GM21423 (cell line): ENCODE data around the gene LYRM4.

ENCODE experiments used
- ATAC-seq: cut with Tn5 transposase; IDR thresholded peaks from one replicate; pipeline ENCODE4 v1.9.1; 2021; ENCODE audit warnings: mild to moderate bottlenecking, moderate library complexity; ENCODE audit not compliant: unreplicated experiment

Gene LYRM4

DNA sequence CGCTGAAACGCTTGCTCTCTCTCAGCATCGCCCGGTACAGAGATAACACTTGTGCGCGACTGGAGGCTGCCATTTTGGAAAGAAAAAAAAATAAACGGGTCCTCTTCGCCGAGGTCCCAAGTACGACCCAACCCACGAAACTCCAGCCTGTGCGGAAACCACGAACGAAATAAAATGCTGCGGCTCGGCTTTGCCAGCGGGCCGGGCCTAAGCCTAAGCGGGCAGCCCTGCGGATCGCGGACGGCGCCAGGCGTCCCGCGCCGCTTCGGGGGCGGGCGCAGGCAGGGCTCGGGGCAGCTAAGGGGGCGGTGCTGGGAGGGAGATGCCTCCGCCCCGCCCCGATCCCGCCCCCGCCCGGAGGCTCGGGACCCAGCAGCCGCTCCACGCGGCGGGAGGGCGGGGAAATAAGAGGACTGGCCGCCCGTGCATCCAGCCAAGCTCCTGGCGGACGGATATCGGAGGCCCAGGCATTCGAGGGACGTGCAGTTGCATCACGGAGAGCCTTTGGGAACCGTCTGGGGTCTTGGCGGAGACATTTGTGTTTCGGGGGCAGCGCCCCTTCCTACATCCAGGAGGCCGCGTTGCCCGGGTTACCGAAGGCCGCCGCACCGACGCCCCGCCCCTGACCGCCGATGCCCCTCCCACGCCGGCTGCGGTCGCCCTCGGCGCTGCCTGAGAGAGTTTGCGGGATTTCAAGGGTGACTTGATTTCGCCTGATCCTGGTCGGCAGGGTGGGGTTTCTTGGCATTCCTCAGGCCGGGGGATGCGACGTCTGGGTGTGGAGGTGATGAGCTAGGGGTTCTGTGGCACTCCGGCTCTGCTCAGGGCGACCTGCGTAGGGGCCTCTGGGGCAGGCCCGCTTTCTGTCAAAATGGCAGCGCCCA, at the start of gene LYRM4, which contains the start of gene FARS2:
Gene LYRM4, minus strand, starts transcription at position 290 of the 884 bp plus-strand sequence. Its CDS starts 217 bp downstream, at position 73.
Gene FARS2, plus strand, starts transcription at position 853 of the 884 bp plus-strand sequence.
- peak; percentile 72 for ATAC-seq

DNA sequence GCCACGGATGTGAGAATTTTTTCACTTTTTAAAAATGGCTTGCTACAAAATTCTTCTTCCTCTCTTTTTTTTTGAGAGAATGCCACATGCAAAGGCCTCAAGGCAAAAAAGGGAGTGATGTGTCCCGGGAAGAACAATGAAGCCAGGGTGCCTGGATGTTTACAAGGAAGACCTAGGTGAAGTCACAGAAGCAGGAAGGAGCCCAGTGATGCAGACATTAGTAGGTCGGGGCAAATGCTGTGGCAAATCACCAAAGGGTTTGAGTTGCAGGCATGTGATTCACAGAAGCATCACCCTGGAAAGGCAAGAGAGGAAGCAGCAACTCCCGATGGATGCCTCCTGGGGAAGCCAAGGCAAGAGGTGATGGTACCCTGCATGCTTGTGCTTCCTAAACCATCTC, 47.3 kb upstream of the LYRM4 start:
- ATAC-seq, result no peak

DNA sequence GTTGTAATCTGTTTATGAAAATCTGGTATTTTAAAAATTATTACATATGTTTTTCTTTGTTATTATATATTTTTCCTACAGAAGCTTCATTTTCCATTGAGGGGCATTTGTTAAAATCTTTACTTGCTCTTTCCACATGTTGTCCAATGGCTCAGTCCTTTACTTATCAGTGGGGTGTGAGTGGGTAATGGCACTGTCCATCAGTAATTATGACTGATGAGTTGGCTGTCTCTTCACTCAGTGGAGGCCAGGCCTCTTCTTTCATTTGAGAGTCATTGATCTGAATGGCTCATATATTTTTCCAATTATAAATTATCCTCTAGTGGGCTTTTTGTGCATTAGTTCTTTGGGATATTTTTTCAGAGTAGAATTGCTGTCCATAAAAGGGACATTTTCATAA, 46.3 kb upstream of the LYRM4 start:
- ATAC-seq, result no peak

DNA sequence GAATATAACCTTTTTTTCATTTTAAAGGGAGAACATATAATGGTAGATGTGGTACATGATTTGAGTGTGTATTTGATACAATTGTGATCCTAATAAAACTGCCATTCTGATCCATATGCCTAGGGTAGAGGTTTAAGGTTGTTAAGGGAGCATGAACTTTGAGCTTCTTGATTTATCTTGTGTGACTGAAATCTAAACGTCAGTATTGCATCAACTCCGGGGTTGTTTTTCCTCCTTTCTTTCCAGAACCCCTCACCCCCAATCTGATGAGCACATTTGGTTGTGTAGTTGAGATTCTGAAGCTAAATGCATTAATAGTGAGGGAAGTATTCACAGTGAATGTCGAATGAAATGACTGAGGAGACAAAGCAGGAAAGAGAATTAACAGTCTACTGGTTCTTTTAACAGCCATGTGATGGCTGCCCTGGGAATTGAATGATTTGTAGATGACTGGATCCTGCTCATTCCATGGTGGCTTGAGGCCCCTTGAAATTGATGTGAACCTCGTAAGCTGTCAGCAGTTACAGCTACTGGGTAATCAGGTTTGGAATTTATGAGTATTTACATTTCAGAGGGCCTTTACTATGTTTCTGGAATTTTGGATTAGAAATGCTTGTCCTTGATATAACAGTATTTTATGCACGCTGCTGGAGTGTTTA, 45.3 kb upstream of the LYRM4 start:
- ATAC-seq, result no peak

DNA sequence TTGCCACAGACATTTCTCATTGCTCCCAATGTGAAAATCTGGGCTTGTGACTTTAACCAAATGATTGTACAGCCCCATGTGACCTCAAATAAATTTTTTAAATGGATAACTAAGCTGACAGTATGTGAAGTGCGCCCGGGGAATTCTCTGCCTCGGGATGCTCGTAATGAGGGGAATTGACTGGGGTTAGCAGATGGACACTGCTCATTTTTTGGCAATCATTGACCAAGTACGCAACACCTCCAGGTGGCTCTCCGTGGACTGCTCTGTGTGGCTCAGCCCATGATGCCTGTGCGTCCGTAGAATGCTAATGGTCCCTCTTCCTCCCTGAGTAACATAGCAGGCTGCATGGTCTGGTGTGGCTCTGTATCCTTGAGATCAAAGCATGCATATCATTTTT, 42.9 kb upstream of the LYRM4 start:
- ATAC-seq, result no peak

DNA sequence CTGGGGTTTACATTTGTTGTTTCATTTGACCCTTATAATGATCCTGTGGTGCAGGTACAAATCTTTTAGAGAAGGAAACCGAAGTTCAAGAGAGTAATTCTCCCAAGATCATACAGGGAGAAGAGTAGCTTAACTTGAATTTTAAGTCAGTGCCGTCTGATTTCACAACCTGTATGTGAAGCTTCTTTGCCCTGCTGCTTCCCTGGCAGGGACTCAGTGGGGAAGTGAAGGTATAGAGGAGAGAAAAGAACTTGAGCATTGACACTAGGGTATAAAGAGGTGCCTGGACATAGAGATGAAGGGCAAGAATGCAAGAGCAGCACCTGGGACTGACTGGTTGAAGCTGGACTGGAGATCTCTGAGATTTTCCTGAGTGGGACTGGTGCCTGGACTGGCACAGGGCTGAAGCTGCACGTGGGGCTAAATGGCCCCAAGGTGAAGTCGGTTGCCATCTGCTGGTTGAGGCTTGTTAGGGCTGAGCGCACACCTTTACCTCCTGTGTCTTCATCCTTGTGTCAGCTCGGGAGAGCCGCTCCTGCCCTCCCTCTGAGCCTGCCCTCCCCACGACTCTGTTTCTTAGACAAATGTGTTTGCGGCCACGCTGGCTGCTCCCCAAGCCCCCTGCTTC, 42.4 kb upstream of the LYRM4 start:
- peak; percentile 57 for ATAC-seq

DNA sequence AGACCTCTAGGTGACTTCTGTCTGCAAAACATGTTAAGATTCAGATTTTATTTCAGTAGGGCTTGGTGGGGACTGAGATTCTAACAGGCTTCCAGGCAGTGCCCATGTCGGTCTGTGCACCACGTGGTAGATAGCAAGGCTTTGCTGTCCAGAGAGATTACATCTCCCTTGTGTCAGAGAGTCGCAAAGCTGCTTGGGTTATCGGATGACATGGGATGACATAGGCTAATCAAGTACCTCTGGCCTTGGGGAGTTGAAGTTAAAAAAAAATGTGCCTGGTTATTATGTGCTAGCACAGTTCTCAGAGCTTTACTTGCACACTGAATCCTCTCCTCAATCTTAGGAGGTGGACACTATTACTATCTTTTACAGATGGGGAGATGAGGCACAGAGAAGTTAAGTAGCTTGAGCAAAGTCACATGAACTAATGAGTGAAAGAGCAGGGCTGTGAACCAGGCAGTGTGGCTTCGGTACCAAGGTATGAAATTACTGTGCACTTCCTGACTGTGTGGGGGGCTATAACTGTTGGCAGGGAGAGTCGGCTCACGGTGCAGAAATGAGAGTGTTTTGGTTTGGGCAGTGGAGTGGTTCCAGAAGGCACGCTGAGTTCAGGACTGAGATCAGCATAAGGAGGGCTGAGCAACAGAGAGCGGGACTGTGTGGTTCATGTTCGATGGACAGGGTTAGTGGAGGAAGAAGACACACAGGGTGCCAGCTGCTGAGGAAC, 41.6 kb upstream of the LYRM4 start:
- peak; percentile 88 for ATAC-seq

DNA sequence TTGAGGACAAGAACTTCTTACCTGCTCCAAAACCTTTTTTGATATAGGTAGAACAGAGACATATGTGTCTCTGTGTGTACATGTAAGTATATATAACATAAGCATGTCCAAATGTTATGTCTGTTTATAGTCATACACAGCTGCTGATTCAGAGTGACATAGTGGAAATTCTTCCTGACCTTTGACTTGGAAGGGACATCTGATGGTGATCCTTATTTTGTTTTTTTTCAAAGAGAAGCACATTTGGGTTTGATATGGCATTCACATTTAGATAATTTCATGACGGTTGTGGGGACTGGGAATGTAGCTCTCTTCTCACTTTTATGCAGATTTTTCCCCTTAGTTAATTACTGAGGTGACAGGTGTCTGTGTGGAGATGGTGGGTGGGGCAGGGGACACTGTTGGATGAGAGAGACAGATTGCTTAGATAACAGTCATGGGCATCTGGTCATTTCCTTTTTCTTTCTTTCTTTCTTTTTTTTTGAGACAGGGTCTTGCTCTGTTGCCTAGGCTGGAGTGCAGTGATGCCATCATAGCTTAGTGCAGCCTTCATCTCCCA, 39.5 kb upstream of the LYRM4 start:
- no peak for ATAC-seq

DNA sequence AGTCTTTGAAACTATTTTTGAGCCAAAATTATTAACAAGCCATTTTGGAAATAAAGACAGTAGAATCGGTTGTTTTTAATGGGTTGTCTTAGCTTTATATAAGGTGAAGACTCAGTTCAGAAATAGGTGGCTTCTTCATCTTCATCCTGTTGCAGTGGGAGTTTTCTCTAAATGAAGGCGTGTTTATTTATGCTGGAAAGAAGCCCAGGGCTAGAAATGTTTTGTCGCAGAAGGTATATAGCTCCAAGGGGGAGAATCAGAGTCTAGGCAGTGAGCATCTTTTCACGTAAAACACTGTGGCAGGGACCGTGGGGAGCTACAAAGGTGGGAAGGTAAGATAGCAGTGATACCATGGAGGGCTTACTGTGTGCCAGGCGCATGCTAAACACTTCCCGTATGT, 34.9 kb upstream of the LYRM4 start:
- ATAC-seq, result no peak

DNA sequence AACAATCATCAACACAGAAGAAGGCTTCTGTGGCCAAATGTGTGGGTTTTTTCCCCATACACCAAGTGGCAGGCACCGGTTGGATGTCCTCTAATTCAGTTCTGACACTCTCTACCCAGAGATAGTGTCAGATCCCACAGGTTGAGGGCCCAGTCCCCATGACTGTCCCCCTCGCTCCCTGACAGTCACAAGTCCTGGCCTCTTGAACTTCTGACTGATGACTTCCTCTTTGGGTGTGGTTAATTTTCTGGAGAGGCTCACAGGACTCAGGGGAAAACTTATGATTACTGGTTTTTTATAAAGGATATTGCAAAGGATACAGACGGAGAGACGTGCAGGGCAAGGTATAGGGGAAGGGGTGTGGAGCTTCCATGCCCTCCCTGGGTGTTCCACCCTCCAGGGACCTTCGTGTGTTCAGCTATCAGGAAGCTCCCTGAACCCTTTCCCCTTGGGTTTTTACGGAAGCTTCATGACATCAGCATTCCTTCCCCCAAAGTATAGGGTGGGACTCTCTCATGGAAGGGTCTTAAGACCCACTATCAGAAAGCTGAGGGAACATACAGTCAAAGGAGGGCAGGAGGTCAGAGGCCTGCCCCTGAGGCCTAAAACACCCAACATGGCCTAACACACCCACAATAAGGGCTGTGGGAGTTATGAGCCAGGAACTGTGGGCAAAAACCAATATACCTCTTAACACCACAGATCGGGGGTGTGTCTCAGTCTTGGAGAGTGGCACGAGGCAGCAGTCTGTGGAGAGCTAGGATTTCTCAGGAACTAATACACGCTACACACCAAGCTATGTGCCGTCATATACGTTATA, 33.9 kb upstream of the LYRM4 start:
- ATAC-seq, result no peak

DNA sequence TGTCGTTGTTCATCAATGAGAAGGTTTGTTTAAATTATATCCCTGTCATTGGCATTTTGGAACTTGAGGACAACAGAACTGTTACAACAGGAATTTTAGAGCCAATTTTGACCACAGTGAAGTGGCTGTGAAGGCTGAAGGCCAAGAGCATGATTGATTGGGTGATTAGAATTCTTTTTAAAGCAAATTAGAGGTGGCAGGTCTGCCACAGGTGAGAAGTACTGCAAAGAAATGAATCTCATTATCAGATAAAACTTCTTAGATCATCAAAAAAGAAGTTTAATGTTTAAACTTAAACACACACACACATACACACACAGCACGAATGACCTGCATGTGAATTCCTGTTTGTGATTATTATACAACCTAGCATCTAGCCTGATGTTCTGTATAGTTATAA, 32.9 kb upstream of the LYRM4 start:
- ATAC-seq, result no peak

DNA sequence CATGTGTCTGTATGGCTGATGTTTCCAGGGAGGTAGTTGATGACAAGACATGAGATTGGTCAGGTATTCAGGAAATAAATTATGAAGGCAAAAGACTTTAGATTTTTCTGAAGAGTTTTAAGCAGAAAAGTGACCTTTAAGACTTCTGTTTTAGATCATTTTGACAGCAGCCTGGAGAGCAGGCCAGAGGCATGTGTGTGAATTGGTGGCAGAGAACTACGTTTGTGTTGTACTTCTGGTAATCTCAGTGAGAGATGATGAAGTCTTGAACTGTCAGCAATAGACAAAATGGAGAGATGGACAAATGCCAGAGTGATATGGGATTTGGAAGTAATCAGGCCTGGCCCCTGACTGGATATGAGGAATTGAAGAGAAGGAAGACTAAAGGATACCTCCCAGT, 31.4 kb upstream of the LYRM4 start:
- ATAC-seq, result no peak

DNA sequence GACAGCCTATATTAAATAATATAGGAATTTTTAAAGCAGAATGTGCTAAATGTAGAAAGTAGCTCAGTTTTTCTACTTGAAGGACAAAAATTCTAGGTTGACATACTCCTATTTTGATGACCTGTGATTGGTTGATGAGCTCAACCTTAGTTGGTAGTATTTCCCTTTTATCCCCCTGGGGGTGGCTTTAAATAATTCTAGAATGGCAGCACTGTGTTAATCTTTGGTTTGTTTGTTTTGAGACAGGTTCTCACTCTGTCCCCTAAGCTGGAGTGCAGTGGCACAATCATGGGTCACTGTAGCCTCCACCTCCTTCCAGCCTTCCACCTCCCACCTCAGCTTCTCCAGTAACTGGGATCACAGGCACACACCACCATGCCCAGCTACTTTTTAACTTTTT, 29.8 kb upstream of the LYRM4 start:
- ATAC-seq, result no peak

DNA sequence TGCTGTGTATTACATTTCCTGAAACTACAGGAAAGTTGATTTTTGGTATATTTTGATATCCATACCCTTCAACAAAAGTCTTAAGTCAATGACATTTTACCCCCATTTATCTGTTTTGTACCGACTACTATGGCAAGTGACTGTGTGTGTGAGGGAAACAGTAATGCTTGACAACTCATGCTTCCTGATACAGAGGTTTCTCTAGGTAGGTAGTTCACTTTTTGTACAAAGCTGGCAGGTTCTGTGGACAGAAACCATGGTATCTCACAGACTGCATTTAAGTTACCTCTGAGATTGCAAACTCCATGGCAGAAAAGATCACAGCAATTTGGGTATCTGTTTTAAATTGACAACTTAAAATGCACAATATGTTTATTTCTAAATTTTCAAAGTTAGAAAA, 29.3 kb upstream of the LYRM4 start:
- ATAC-seq, result no peak

DNA sequence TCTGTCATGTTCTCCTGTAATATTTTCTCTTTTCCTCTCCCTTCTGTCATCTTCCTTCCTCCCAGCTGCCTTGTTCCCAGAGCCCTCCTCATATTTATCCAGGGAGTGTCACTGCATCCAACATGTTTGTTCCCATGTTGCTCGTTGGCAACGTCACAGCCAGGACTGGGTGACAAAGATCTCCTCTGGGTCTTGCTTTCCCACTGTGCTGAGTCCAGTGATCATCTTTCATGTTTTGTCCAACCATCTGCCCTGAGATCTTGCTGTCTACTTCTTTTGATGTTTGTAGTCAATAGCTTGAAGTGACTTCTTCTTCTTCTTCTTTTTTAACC, 27.2 kb upstream of the LYRM4 start:
- ATAC-seq, result no peak

DNA sequence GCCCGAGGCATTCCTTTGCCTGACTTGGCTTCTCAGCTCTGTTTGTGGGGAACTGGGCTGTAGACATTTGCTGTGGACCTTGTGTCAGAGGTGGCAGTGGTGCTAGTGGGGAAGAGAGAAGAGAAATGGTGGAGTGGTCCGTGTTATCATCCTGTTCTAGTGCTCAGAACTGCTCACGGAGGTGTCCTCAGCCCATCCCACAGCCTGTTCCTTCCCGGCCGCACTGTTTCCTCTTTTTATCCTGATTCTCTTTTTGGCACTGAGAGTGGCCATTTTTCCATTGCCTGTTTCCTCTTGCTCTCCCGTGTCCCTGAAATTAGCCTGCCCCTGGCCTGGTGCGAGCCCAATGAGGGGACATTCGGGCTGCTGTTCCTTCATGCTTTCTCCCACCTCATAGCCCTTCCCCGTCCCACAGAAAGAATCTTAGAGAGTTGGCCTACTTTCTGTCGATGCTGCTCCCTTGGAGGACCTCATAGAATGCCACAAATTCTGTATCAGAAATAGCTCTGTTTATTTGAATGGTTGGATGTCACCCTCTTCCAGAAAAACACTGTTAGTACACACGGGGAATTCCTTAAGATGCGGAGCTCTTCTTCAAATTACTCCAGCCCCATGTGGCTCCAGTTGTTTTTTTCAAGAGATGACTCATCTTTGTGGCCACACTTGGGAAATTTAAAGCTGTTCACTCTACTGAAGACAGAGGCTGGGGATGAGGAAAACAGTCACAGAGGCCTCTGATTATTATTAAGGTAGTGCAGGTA, 26.6 kb upstream of the LYRM4 start:
- ATAC-seq, result no peak

DNA sequence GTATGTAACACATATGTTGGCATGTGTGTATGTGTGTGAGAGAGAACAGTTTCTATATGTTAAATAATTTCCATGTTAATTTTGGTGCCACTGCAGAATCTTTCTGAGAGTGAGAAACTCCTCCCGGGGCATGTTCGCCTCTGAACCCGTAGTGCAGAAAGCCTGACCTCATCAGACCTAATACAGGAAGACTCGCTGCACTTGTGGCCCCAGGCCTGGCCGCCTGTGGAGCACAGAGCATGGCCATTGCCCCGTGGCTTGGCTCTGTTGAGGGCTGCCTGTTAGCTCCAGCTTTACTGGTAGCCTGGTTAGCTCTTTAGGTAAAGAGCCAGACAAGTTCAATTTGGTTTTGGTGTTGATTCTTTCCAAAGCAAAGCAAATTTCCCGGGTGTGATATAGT, 26.0 kb upstream of the LYRM4 start:
- ATAC-seq, result no peak

DNA sequence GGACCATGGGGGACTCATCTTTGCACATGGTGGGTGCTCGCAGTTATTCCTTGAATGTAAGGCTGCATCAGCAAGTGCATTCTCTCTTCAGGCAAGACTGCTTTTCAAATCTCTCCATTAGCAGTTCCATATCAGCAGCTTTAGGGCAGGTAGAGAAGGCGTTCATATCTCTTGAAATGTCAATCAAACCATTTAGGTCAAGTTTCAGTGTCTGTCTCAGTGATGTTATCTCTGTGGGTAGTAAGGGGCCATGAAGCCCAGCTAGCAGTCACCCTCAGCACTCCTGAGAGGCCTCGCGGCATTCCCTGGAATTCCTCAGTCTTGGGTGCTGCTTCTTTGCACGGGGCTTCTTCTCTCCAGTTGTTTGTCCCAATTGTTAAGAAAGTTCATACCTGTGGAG, 24.8 kb upstream of the LYRM4 start:
- no peak for ATAC-seq

DNA sequence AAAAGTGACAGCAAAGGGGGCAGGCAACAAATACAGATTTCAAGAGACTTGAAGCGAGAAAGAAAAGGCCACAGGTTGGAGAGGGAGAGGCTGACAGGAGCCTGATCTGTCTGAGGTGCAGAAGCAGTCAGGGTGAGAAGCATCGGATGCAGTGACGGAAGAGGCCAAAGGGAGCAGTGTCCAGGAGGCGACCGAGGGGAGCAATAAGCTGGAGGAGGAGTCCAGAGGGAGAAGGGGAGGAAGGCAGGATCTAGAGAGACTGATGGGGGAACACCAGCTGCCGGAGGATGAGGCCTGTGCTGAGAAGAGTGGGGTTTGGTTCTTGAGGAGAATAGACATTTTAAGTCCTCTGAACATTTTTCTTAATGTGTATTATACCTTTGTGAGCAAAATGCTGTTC, 24.3 kb upstream of the LYRM4 start:
- ATAC-seq, result no peak
